ENCODE measurements around the gene RABGGTA.
A peak's percentile ranks its signal among the peaks of the same experiment; 100 is the strongest.

The RABGGTA gene

DNA sequence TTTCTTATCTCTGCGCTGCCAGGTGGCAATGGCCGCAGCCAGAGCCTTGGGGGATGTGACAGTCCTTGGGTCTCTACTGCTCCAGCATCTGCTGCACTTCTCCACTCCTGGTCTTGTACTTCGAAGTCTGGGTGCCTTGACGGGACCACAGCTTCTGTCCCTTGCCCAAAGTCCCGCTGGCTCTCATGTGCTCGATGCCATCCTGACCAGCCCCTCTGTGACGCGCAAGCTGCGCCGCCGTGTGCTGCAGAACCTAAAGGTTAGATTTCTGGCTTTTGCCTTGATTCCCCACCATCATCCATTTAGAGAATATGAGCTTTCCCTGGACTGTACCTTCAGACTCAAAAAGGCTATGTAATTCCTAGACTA, 32.6 kb upstream of the RABGGTA start:
- no peak for DNase-seq

DNA sequence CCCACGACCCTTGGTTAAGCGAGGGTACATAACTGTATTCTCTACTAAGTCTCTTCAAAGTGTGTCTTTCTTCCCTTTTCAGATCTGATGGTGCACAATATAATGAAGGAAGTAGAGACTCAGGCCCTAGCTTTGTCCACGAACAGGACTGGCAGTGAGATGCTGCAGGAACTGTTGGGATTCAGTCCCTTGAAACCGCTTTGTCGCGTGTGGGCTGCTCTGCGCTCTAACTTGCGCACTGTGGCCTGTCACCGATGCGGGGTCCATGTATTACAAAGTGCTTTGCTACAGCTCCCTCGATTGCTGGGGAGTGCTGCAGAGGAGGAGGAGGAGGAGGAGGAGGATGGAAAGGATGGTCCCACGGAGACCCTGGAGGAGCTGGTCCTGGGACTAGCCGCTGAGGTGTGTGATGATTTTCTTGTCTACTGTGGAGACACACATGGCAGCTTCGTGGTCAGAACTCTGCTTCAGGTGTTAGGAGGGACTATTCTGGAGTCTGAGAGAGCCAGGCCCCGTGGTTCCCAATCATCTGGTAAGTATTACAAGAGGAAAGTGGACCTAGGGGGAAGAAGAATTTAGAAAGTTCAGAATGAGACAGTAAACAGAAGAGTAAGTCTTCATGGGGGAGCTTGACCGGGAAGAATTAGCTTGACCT, 29.1 kb upstream of the RABGGTA start:
- no peak for DNase-seq

DNA sequence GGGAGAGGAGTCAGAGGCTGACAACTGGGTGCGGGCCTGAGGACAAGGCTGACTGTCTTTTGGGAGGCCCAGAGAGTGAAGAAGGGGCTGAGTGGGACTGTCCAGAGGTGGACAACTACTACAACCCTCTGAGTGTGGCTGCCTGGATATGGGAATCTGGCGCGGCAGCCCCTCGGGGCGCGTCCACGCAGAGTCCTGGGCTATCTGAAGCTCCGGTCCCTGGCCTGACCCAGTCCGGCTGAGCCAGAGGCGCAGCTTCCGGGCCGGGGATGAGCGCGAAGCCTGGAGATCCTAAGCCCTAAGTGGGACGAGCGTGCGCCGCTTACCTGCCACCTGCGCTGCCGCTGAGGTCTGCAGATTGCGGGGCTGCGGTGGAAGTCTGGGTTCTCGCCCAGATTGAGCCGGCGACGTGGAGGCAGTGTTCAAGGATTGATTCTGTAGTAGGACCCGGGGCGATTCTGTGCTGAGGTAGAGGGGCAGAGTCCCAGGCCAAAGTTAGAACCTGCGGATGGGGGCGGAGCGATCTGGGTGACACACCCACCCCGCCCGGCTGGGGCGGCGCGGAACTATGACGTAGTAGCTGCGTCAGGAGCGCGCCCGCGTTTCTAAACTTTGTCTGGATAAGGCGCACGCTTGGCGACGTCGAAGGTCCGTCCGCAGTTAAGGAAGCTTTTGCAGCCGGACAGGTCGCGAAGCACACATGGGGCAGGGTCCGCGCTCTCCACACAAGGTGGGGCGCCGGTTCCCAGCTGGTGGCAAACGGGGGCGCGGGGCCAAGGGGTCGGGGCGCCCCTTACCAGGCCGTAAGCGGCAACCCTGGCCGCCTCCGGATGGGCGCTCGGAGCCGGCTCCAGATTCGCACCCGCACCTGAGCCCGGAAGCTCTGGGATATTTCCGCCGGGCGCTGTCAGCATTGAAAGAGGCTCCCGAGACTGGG, 28.1 kb upstream of the RABGGTA start, which contains the start of the genes DHRS1 and NOP9:
TSS of gene DHRS1 (minus strand) at position 526 of the 937 bp plus-strand sequence. CDS start 674 bp downstream, outside the sequence.
TSS of gene NOP9 (plus strand) at position 596 of the 937 bp plus-strand sequence. CDS start at position 701, 105 bp downstream.
- peak; percentile 81 for DNase-seq

DNA sequence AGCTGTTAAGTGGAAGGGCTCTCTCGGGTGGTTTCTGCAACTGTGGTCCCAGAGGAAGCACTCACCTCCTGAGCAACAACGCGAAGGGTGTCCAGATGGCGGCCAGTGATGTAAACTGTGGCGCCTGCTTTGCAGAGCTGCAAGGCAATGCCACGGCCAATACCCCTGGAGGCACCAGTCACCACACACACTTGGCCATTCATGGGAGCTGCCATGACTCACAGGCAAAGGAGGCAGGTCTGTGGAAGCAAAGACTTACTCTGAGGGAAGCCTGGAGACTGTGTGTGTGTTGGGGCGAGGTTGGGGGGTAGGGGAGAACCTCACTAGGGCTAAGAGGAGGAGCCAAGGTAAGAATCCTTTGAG, 27.5 kb upstream of the RABGGTA start:
- no peak for DNase-seq

DNA sequence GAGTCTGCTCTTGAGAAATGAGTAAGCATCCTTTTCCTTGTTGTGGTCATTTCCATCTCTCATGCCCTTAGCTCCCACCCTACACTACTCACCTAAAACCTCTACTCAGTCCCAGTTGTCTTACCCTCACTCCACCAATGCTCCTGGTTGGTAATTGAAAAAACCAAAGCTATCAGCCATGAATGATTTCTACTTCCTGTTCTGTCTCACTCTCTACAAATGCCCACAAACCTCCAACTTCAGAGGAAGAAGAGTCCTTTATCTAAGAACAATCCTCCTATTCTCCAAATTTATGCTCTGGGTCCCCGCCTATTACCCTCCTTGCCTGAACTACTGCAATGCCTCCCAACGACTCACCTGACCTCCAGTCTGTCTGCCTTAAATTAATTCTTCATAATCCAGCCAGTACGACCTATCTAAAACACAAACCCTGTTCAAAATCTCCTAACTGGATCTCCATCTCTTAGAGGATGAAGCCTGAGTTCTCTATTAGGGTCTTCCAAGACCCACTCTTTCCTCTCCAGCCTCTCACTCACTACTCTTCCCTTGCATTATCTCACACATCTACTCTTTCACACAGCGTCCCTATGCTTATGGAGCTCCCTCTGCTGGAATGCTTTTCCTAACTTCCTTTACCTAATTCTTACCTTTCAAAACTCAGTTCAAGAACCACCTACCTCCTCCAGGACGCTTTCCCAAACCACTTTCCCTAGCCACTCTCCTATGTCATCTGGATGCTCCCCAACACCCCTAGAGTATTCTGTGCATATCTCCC, 26.0 kb upstream of the RABGGTA start:
- no peak for DNase-seq

DNA sequence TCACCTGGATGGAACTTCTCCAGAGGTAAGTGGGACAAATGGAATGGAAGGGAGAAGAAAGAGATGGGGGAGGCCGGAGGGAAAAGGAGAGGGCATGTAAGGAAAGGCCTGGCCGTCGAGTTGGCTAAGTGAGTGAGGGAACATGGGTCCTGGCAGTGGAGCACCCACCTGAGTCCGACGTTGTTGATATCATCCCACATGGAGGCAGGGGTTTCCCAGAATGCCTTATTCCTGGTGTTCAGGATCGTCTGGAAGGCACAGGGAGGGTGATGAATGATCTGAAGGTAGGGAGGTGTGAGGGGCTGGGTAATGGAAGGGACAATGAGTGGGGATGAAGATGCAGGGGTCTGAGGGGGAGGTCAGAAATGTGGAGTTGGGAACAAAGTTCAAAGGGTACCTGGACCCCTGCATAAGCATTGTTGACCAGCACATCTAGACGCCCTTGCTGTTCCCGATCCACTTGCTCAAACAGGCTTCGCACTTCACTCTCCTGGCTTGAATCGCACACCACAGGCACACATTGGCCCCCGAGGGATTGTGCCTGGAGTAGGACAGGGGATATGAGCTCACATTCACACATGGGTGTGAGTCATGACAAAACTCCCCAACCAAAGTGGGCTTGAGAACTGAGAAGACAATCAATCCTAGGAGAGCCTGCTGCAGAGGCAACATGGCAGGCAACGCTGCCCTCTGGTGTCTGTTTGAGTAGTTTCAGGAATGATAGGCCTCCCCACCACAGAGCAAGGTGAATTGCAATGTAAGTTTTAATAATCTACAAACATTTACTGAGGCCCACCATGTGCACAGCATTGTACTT, 25.2 kb upstream of the RABGGTA start:
- DNase-seq: peak; percentile 60

DNA sequence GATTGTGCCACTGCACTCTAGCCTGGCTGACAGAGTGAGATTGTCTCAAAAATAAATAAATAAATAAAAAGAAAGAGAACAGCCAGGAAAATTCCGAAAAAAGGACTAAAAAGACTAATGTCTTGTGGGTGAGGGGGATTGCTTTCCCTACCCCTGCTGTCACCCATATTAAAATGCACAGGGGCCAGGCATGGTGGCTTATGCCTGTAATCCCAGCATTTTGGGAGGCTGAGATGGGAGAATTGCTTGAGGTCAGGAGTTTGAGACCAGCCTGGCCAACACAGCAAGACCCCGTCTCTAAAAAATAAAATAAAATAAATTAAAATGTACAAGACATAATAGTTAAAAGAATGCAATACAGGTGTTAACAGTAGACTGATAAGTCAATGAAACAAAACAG, 22.1 kb upstream of the RABGGTA start:
- DNase-seq: no peak

DNA sequence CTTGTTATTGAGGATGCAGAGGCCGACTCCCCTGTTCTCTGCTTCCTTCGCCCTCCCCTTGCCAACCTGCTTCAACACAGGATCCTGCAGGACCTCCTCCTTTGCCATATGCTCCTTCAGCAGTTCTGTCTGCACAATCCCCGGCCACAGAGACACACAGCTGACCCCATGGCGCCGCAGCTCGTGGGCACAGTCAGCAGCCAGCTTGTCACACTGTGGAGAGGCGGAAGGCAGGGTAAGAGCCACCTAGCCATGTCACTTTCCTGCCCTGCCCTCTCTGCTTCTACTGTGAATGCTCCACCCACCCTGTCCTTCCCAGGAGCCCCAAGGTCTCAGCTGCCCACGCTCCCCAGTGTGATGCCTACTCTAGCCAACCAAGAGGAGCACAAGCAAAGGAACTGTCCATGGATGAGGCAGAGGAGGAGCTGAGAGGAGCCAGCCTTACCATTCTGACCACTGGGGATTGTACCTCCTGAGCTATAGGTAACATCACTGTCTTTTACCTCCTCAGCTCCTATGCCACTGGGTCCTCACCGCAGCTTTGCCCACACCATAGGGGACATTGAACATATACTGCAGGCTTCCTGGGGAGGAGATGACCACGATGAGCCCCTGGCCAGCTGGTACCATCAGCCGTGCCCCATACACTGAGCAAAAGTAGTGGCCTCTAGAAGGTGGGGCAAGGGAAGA, 20.9 kb upstream of the RABGGTA start:
- DNase-seq: no peak

DNA sequence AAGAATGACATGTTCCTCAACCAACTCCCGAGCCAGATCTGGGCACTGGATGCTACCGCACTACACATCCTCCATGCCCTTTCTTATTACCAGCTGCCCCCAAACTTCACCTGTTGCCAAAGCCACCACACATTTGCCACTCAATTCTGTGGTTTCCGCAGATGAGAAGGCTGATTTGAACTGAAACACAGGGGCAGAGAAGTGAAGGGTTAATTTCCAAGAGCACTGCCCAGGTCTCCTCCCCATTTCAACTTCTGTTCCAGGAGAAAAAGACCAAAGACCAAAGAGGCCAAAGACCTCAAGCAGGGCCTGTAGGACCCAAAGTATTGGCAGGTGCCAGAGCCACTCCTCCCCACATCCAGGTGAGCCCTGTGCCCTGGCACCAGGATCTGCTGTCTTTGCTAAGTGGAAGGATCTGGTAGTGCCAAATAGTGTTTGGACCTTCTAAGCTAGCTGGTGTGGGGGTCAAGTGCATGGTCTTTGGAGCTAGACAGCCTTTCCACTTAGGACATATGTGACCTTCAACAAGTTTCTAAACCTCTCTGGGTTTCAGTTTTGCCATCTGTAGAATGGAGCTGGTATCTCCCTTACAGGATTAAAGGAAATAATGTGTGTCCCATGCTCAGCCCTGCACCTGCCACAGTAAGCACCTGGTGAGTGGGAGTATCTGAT, 20.2 kb upstream of the RABGGTA start:
- DNase-seq: no peak

DNA sequence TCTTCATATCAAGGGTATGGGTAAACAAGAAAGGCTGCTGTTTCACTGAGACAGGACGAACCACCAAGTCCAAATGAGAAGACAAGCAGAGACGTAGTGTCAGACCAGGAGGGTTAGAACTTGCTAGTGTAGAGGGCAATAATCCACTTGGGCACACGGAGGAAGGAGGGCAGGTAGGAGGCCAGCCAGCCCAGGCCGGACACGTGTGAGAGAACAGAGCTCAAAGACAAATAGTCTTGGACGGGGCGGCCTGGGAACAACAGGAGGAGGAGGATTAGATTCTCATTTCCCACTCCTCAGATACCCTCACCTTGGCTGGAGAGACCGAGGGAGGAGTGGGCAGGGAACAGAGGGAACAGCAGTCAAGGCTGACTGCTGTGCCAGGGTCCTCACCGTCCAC, 19.3 kb upstream of the RABGGTA start:
- DNase-seq: no peak

DNA sequence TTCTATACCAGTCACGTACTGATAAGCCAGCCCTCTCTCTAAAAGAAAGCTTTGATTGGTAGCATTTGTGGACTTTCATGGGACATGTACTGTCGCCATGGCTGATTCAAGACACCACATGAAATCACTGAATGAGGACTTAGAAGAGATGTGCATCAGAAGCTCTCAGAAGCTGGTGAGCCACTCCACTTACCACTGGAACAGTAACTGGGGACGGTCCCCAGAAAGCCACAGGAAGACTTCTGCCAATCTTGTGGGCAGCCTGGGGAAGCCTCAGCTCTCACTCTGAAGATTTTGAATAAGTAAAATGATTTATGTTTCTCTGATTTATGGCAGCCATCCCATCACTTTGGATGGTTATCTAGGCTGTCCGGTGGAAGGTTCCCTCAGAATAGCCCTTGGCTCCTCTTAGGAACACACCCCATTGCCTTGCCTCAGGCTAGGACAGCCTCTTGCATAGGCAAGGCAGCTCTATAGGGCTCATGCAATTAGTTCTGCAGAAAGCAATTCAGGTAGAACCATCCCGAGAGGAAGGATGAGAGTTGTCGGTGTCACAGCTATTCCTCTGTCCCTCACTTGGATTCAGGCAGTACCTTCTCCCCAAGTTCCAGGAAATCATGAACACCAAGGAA, 18.4 kb upstream of the RABGGTA start:
- no peak for DNase-seq

DNA sequence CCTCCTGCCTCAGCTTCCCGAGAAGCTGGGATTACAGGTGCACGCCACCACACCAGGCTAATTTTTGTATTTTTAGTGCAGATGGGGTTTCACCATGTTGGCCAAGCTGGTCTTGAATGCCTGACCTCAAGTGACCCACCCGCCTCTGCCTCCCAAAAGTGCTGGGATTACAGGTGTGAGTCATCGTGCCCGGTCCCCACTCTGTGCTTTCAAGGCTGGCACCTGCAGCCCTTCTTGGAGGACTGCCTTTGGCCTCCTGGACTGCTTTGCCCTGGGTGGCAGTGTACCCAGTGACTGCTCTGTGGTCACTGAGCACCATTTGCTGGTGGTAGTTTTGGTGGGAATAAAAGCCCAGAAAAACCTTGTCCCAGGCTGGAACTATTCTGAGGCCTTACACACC, 15.6 kb upstream of the RABGGTA start:
- DNase-seq: no peak

DNA sequence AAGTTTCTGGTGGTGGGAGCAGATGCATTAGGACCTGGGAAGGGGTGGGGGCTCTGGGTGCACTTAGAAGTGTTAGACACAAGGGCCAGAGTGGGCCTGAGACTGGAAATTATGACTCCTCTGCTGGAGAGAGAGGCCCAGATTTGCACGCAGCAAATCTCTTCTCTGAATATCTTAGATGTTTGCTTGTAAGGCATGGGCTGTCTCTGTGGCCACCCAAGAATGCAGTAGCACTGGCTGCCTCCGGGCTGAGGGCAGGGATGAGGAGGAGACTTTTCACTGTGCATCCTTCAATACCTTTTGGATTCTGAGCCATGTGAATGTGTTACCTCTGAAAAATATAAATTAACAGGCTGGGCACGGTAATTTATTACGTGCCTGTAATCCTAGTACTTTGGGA, 14.0 kb upstream of the RABGGTA start:
- no peak for DNase-seq

DNA sequence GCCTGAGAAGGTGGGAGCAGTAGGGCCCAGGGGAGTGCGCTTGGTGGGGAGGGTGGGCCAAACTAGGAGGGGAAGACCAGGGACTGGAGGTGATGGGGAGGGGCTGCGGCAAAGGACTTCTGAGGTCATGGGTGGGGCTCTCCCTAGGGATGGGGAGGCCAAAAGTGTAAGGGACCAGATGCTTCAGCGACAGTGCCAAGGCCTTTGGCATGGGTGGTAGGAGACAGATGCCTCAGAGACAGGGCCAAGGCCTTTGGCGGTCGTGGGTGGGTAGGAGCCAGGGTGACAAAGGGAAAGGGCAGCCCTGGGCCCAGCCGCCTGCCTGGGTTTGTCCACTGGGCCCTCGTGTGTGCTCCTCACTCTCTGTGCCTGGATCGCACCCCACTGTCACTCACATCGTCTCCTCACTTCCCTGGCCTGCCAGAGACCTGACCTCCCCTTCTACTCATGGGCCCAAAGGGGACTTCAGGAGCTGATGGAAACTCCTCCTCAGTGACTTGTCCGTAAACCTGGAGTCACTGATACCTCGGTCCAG, 13.2 kb upstream of the RABGGTA start:
- DNase-seq: no peak

DNA sequence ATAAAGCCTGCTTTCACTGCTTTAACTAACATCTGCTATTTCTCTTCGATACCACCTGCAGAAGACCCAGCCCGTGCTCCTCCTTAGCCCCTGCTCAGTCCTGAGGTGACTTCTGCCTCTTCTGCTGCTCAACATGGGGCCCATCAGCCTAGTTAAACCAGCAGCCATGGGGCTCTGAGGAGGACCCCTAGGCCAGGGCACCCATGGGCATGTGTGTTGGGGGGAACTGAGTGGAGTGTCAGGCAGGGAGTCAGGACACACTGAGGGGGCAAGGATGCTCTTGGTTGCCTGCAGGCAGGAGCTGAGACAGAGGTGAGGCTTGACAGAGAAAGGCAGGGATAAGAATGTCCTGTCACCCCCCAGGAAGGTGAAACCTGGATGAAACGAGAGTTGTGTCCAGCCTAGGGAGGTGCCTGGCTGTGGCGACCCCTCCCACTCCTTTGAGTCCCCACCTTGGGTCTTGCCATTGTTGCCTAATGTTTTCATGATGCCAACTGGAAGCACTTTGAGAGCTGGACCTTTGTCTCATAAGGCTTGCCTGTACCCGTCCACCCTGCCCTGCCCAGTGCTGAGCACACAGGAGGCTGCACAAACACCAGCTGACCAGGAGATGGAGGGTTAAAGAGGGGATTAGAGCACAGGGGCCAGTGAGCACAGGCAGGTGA, 12.5 kb upstream of the RABGGTA start:
- no peak for DNase-seq

DNA sequence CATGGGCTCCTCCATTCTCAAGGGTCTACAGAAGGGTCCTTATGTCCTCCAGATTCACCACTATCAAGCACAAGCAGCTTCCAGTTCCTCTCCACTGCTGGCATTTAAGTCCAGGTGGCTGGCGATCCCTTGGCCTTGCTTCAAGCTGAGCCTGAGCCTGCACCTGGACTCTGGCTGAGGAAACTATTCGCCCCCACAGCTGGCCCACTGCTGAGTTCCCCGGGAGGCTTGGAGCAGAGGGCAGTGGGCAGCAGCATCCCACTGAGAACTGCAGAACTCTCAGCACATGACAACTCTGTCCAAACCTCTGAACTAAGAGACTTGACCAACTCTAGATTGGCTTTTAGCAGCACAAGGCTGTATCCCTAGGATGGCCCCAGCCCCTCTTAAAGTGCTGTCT, 11.3 kb upstream of the RABGGTA start:
- no peak for DNase-seq

DNA sequence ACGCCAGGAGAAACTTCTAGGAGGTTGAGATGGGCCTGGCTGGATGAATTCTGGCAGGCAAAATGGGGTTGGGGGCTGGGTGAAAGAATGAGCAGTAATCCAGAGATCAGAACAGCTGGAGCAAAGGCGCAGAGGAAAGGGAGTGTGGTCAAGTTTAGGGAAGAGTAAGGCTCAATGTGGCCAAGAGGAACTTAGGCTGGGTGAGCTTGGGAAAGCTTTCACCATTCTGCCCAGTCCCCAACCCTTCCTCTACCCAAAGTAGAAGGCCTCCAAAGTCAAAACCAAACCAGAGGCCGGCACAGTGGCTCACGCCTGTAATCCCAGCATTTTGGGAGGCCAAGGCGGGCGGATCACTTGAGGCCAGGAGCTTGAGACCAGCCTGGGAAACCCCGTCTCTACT, 10.2 kb upstream of the RABGGTA start:
- no peak for DNase-seq

DNA sequence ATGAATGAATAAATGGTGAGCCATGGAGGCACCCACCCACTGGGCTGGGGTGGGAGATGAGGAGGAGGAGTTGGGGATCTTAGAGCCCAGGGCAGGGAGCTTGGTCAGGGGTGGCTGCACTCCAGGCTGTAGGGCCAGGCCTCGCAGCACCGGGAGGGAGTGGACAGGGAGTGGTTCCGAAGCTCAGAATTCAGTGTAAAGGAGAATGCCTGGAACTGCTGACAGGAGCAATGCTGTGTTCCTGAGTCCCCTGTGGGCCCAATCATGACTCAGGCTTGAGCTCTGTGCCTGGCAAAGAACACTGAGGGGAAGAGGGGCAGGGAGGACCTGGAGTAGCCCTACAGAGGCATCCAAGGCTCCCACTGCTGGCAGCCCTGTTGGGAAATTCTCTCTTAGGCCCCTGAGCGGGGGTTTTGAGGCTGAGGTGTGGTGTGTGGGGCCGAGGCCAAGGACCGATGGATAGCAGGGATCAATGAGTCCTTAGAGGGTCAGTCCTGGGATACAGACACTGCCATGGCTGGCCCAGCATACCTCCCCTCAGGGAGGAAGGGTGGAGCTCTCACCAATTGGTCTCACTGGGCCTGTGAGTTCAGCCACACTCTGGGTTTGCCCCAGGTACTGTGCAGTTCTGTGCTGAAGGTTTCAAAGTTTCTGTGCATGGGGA, 9.5 kb upstream of the RABGGTA start:
- no peak for DNase-seq

Measured in NK-92 treated with Interleukin-12 subunit alpha and Interleukin-12 subunit beta, amount 100 ng/mL, for 24 hours (cell line).